ENCODE data around the gene ADAMTS14. TPM values are rescaled to one million over a fixed set of nuclear protein-coding genes. Genes with fewer than 3 reads are reported as not detected.

The ADAMTS14 gene
- total RNA-seq, 1 donor from 2014 or later, result 19.4 TPM

DNA sequence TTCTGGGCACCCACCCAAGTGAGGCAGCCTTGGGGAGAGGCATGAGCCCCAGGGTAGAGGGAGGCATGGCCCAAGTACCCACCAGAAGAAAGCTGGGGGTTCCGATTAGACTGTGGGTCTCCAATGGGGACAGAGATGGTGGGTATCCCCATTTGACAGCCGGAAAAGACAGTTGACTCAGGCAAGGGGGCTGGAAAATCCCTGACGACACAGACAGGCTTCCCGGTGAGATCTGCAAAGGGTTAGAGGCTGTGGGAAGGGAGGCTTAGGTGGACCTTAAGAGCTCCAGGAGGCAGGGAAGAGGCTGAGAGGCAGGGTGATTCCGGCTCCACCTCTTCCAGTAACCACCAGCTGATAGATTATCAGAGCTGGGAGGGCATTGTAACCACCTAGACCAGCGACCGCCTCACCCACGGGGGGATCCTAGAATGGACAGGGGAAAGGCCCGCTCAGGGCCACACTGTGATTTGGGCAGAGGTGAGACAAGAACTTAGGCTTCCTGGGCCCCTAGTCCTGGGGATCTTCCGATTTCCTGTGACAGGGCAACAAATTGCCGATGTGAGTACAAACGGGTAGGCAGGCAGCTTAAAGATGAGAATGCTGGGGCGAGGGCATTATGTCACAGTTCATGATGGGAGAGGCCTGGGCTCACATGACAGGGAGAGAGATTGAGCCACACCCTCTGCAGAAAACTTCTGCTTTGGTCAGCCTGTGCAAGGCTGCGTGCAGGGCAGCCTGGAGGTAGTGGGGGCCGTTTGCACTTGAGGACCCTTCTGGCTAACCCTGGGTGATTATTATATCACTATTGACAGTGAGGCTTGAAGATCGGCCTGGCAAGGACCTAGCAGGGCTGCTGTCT is 107.4 kb downstream of the ADAMTS14 start:
- Mint-ChIP-seq H3K36me3 (ENCODE audit: low read depth, unreplicated experiment) (peaks cover 2% of the 10 kb centered on the region), H3K4me3 (ENCODE audit: unreplicated experiment) (no peak overlapping the region), H3K4me1 (ENCODE audit: low read depth, unreplicated experiment) (peaks cover 6% of the 10 kb centered on the region), H3K27ac (ENCODE audit: unreplicated experiment) (no peak overlapping the region), H3K9me3 (ENCODE audit: unreplicated experiment) (no peaks in the 10 kb centered on the region), H3K27me3 (ENCODE audit: low read depth, unreplicated experiment) (peaks cover 37% of the 10 kb centered on the region)
- TF ChIP-seq CTCF (IDR thresholded peaks at IDR 0.05; ENCODE audit: insufficient read depth, low read depth, low read length) (no peak), EZH2 (IDR thresholded peaks at IDR 0.05; ENCODE audit: insufficient read depth, low read length) (no peak)
- Histone ChIP-seq H3K4me1 (ENCODE audit: insufficient read depth, low read length) (peaks cover 5% of the 10 kb centered on the region), H3K9ac (ENCODE audit: low read length) (no peak overlapping the region), H2AFZ (ENCODE audit: low read depth, low read length) (no peak overlapping the region), H3K4me2 (ENCODE audit: low read length) (no peak overlapping the region), H3K27me3 (ENCODE audit: insufficient read depth, low read length) (no peaks in the 10 kb centered on the region), H3K27ac (ENCODE audit: low read depth, low read length) (no peak overlapping the region), H3K36me3 (ENCODE audit: insufficient read depth, low read length) (no peaks in the 10 kb centered on the region), H3K4me3 (ENCODE audit: insufficient read depth, low read depth, low read length) (no peak overlapping the region), H4K20me1 (ENCODE audit: insufficient read depth, low read length) (no peaks in the 10 kb centered on the region), H3K9me3 (ENCODE audit: insufficient read depth, low read depth, low read length) (no peaks in the 10 kb centered on the region), H3K79me2 (ENCODE audit: insufficient read depth, low read length) (no peaks in the 10 kb centered on the region)
- DNase-seq (ENCODE audit: low read depth), result no peak
- no peak for FAIRE-seq

DNA sequence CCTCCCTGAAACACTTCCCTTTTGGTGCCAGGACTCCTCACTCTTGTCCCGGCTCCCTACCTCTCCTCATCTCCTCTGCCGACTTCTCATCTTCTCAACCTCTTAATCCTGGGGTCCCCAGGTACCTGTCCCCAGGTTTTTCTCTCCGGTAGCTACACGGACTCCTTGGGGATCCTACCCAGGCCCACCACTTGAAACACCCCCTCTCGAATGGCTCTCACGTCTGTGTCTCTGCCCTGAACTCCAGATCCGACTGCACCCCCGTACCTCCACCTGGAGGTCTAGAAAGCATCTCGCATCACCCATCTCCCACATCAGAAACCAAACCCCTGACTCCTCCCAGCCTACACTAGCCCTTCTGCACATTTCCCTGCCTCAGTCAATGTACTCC is 108.1 kb downstream of the ADAMTS14 start:
- no peaks in the 10 kb centered on the region for H3K9me3 Mint-ChIP-seq (ENCODE audit: unreplicated experiment)
- Histone ChIP-seq H3K9me3 (ENCODE audit: insufficient read depth, low read depth, low read length) (no peaks in the 10 kb centered on the region), H4K20me1 (ENCODE audit: insufficient read depth, low read length) (no peaks in the 10 kb centered on the region)

More for the DNA sequence above, 108.1 kb downstream of the ADAMTS14 start:
- H3K4me2 ChIP-seq (ENCODE audit: low read length), result no peak overlapping the region
- Mint-ChIP-seq H3K27ac (ENCODE audit: unreplicated experiment) (no peak overlapping the region), H3K4me3 (ENCODE audit: unreplicated experiment) (no peak overlapping the region), H3K27me3 (ENCODE audit: low read depth, unreplicated experiment) (peaks cover 33% of the 10 kb centered on the region), H3K36me3 (ENCODE audit: low read depth, unreplicated experiment) (peaks cover 2% of the 10 kb centered on the region), H3K4me1 (ENCODE audit: low read depth, unreplicated experiment) (peaks cover 6% of the 10 kb centered on the region)
- TF ChIP-seq EZH2 (IDR thresholded peaks at IDR 0.05; ENCODE audit: insufficient read depth, low read length) (no peak), CTCF (IDR thresholded peaks at IDR 0.05; ENCODE audit: insufficient read depth, low read depth, low read length) (no peak)
- H3K27me3 ChIP-seq (ENCODE audit: insufficient read depth, low read length), result no peaks in the 10 kb centered on the region
- no peak overlapping the region for H2AFZ ChIP-seq (ENCODE audit: low read depth, low read length)
- H3K4me3 ChIP-seq (ENCODE audit: insufficient read depth, low read depth, low read length), result no peak overlapping the region
- FAIRE-seq, result no peak
- no peak overlapping the region for H3K27ac ChIP-seq (ENCODE audit: low read depth, low read length)
- H3K4me1 ChIP-seq (ENCODE audit: insufficient read depth, low read length), result peaks cover 5% of the 10 kb centered on the region
- DNase-seq (ENCODE audit: low read depth), result no peak
- H3K9ac ChIP-seq (ENCODE audit: low read length), result no peak overlapping the region
- H3K79me2 ChIP-seq (ENCODE audit: insufficient read depth, low read length), result no peaks in the 10 kb centered on the region
- H3K36me3 ChIP-seq (ENCODE audit: insufficient read depth, low read length), result no peaks in the 10 kb centered on the region

Measured in astrocyte (in vitro differentiated cells and primary cell).